NCI-H2081 (cell line): Measurements from ENCODE around the gene KLF1.
"Not testable (repeated sequence)": the region's sequence is repeated elsewhere in the genome, so short reads cannot be mapped to it uniquely, and the experiment has no call there.

Experiments
- DNase-seq, 2 experiments: peaks; one replicate each; lab custom pipeline; 2025; lab: John Stamatoyannopoulos, UW

KLF1 gene

GRCh38 chr19:12886969-12887747 lies at the start of gene KLF1:
Gene KLF1 (minus strand): TSS chr19:12887201. CDS start chr19:12887140, 61 bp downstream.
- no peak for DNase-seq

- DNase-seq = no peak
These were observed 49.6 kb upstream of the KLF1 start for GRCh38 chr19:12936582-12936981.

- DNase-seq = no peak
These were observed 48.1 kb upstream of the KLF1 start for GRCh38 chr19:12935071-12935470.

GRCh38 chr19:12933287-12934072 lies 46.5 kb upstream of the KLF1 start, which contains the start of gene FARSA:
Gene FARSA (minus strand): TSS chr19:12933711. CDS start chr19:12933696, 15 bp downstream.
- peak; percentile 86 to 93 for DNase-seq

- no peak for DNase-seq
These were observed 45.6 kb upstream of the KLF1 start for GRCh38 chr19:12932392-12933286.

- DNase-seq = no peak
These were observed 43.1 kb upstream of the KLF1 start for GRCh38 chr19:12930002-12930645.

- DNase-seq = no peak
These were observed 37.8 kb upstream of the KLF1 start for GRCh38 chr19:12924621-12925310.

- no peak for DNase-seq
These were observed 36.0 kb upstream of the KLF1 start for GRCh38 chr19:12922959-12923358.

- DNase-seq = no peak
These were observed 34.0 kb upstream of the KLF1 start for GRCh38 chr19:12921047-12921446.

- DNase-seq = no peak
These were observed 31.3 kb upstream of the KLF1 start for GRCh38 chr19:12918253-12918652.

GRCh38 chr19:12915860-12916259 lies 28.9 kb upstream of the KLF1 start:
- not testable (repeated sequence) for DNase-seq

- DNase-seq = peak in 1 of 2 experiments; percentile 56
These were observed 27.1 kb upstream of the KLF1 start for GRCh38 chr19:12913851-12914690.

- DNase-seq = peak; percentile 98 to 99
These were observed 26.1 kb upstream of the KLF1 start for GRCh38 chr19:12913011-12913561.

- peak; percentile 81 to 92 for DNase-seq
These were observed 25.6 kb upstream of the KLF1 start for GRCh38 chr19:12912571-12912970.

- DNase-seq = no peak
These were observed 20.2 kb upstream of the KLF1 start for GRCh38 chr19:12907166-12907565.

- DNase-seq = no peak
These were observed 13.0 kb upstream of the KLF1 start for GRCh38 chr19:12899891-12900518.

GRCh38 chr19:12896460-12896859 lies 9.5 kb upstream of the KLF1 start:
- no peak for DNase-seq

GRCh38 chr19:12893582-12893981 lies 6.6 kb upstream of the KLF1 start:
- no peak for DNase-seq

- DNase-seq = no peak
These were observed 4.6 kb upstream of the KLF1 start for GRCh38 chr19:12891553-12892021.
